WTC11 (cell line): ENCODE results near the gene PKP1.

Experiments used
- CREB1 ChIP-seq: sonication (generic); formaldehyde crosslinking; IDR thresholded peaks from 2 replicates; pipeline ENCODE4 v1.8.0; 2023; ENCODE audit warnings: mild to moderate bottlenecking, missing genetic modification reagents
- CREM ChIP-seq: sonication (generic); formaldehyde crosslinking; IDR thresholded peaks from 2 replicates; pipeline ENCODE4 v1.8.1; 2022; ENCODE audit warnings: mild to moderate bottlenecking, missing genetic modification reagents, moderate library complexity
- CTCF ChIP-seq: fragments of 200-600 bp; IDR thresholded peaks from 2 replicates; pipeline ENCODE4 v1.8.0; 2022; ENCODE audit warnings: antibody characterized with exemption
- MAX ChIP-seq: sonication (generic); formaldehyde crosslinking; IDR thresholded peaks from 2 replicates; pipeline ENCODE4 v1.8.0; 2022; ENCODE audit warnings: mild to moderate bottlenecking, missing genetic modification reagents
- NFE2L1 ChIP-seq: sonication (generic); formaldehyde crosslinking; IDR thresholded peaks from 2 replicates; pipeline ENCODE4 v1.8.1; 2023; ENCODE audit warnings: missing genetic modification reagents
- TEAD1 ChIP-seq: sonication (generic); formaldehyde crosslinking; IDR thresholded peaks from 2 replicates; pipeline ENCODE4 v1.8.0; 2022; ENCODE audit warnings: mild to moderate bottlenecking, missing genetic modification reagents
- ZNF425 ChIP-seq: fragments of 250-450 bp; sonication (Bioruptor Pico); conservative IDR thresholded peaks from 2 replicates; pipeline ENCODE4 v1.9.0; 2021; ENCODE audit warnings: mild to moderate bottlenecking
- TF ChIP-seq, protein P1 (sequence below): sonication (generic); formaldehyde crosslinking; IDR thresholded peaks from 2 replicates; pipeline ENCODE4 v1.8.1; 2022; ENCODE audit warnings: low read depth, missing genetic modification reagents, borderline replicate concordance
- TF ChIP-seq, protein P2 (sequence below): sonication (generic); formaldehyde crosslinking; IDR thresholded peaks from 2 replicates; pipeline ENCODE4 v1.8.1; 2023; ENCODE audit warnings: mild to moderate bottlenecking, missing genetic modification reagents, borderline replicate concordance
- TF ChIP-seq, protein P3 (sequence below): sonication (generic); formaldehyde crosslinking; IDR thresholded peaks from 2 replicates; pipeline ENCODE4 v1.8.1; 2022; ENCODE audit warnings: low read depth, mild to moderate bottlenecking, moderate library complexity, missing genetic modification reagents, borderline replicate concordance
- TF ChIP-seq, protein P4 (sequence below): sonication (generic); formaldehyde crosslinking; conservative IDR thresholded peaks from 2 replicates; pipeline ENCODE4 v1.8.1; 2022; ENCODE audit warnings: mild to moderate bottlenecking, missing genetic modification reagents

DNA sequence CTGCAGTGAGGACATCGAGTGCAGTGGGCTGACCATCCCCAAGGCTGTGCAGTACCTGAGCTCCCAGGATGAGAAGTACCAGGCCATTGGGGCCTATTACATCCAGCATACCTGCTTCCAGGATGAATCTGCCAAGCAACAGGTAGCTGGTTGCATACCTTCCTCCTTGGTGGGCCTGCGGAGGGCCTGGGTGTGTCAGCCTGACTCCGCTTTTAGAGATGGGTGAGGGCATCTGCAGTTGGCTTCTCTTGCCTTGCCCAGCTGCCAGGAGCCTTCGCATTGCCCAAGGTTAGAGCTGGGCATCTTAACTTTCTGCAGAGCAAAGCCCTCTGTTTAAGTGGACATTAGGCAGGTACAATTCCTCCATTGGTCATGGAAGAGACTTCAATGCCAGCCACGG is 33.2 kb downstream of the PKP1 start:
- TF ChIP-seq, protein P1, sequence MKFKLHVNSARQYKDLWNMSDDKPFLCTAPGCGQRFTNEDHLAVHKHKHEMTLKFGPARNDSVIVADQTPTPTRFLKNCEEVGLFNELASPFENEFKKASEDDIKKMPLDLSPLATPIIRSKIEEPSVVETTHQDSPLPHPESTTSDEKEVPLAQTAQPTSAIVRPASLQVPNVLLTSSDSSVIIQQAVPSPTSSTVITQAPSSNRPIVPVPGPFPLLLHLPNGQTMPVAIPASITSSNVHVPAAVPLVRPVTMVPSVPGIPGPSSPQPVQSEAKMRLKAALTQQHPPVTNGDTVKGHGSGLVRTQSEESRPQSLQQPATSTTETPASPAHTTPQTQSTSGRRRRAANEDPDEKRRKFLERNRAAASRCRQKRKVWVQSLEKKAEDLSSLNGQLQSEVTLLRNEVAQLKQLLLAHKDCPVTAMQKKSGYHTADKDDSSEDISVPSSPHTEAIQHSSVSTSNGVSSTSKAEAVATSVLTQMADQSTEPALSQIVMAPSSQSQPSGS, result no peak
- TF ChIP-seq, protein P2, sequence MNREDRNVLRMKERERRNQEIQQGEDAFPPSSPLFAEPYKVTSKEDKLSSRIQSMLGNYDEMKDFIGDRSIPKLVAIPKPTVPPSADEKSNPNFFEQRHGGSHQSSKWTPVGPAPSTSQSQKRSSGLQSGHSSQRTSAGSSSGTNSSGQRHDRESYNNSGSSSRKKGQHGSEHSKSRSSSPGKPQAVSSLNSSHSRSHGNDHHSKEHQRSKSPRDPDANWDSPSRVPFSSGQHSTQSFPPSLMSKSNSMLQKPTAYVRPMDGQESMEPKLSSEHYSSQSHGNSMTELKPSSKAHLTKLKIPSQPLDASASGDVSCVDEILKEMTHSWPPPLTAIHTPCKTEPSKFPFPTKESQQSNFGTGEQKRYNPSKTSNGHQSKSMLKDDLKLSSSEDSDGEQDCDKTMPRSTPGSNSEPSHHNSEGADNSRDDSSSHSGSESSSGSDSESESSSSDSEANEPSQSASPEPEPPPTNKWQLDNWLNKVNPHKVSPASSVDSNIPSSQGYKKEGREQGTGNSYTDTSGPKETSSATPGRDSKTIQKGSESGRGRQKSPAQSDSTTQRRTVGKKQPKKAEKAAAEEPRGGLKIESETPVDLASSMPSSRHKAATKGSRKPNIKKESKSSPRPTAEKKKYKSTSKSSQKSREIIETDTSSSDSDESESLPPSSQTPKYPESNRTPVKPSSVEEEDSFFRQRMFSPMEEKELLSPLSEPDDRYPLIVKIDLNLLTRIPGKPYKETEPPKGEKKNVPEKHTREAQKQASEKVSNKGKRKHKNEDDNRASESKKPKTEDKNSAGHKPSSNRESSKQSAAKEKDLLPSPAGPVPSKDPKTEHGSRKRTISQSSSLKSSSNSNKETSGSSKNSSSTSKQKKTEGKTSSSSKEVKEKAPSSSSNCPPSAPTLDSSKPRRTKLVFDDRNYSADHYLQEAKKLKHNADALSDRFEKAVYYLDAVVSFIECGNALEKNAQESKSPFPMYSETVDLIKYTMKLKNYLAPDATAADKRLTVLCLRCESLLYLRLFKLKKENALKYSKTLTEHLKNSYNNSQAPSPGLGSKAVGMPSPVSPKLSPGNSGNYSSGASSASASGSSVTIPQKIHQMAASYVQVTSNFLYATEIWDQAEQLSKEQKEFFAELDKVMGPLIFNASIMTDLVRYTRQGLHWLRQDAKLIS (CRISPR knock-in tag), result no peak
- TF ChIP-seq, protein P3, sequence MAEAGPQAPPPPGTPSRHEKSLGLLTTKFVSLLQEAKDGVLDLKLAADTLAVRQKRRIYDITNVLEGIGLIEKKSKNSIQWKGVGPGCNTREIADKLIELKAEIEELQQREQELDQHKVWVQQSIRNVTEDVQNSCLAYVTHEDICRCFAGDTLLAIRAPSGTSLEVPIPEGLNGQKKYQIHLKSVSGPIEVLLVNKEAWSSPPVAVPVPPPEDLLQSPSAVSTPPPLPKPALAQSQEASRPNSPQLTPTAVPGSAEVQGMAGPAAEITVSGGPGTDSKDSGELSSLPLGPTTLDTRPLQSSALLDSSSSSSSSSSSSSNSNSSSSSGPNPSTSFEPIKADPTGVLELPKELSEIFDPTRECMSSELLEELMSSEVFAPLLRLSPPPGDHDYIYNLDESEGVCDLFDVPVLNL (CRISPR knock-in tag), result no peak
- TF ChIP-seq, protein P4, sequence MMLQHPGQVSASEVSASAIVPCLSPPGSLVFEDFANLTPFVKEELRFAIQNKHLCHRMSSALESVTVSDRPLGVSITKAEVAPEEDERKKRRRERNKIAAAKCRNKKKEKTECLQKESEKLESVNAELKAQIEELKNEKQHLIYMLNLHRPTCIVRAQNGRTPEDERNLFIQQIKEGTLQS, result no peak
- no peak for TF ChIP-seq MAX
- no peak for TF ChIP-seq CTCF
- no peak for TF ChIP-seq NFE2L1 (CRISPR knock-in tag)
- no peak for TF ChIP-seq TEAD1 (CRISPR knock-in tag)
- TF ChIP-seq CREM (CRISPR knock-in tag), result no peak
- no peak for TF ChIP-seq ZNF425
- no peak for TF ChIP-seq CREB1
